ENCODE measurements around the gene TMEM250.

GRCh38 chr9:136154943-136155342 lies 36.3 kb upstream of the TMEM250 start:
- no peak for TF ChIP-seq REST (IDR thresholded peaks at IDR 0.05; ENCODE audit: low read depth)
- no peak for TF ChIP-seq RAD21 (IDR thresholded peaks at IDR 0.05; ENCODE audit: low read depth)
- no peak for TF ChIP-seq CREB1 (IDR thresholded peaks at IDR 0.05; ENCODE audit: low read depth)
- no peak for TF ChIP-seq CEBPB (IDR thresholded peaks at IDR 0.05)
- TF ChIP-seq MAX (IDR thresholded peaks at IDR 0.05): no peak
- no peak for TF ChIP-seq YY1 (IDR thresholded peaks at IDR 0.05; ENCODE audit: low read depth)
- no peak for TF ChIP-seq TEAD4 (IDR thresholded peaks at IDR 0.05)
- TF ChIP-seq EGR1 (IDR thresholded peaks at IDR 0.05): no peak
- TF ChIP-seq TAF1 (IDR thresholded peaks at IDR 0.05; ENCODE audit: low read depth): no peak
- no peak for TF ChIP-seq FOXM1 (IDR thresholded peaks at IDR 0.05; ENCODE audit: borderline replicate concordance, low read depth)
- no peak for TF ChIP-seq EP300 (IDR thresholded peaks at IDR 0.05; ENCODE audit: borderline replicate concordance)
